GM18511 (cell line): Measurements from ENCODE around the gene SEC22A.
"Not testable (repeated sequence)": the region's sequence is repeated elsewhere in the genome, so short reads cannot be mapped to it uniquely, and the experiment has no call there.

Experiments
- ATAC-seq: cut with Tn5 transposase; IDR thresholded peaks from one replicate; pipeline ENCODE4 v1.9.1; 2021; ENCODE audit warnings: mild to moderate bottlenecking, moderate library complexity; ENCODE audit not compliant: unreplicated experiment

SEC22A gene

DNA sequence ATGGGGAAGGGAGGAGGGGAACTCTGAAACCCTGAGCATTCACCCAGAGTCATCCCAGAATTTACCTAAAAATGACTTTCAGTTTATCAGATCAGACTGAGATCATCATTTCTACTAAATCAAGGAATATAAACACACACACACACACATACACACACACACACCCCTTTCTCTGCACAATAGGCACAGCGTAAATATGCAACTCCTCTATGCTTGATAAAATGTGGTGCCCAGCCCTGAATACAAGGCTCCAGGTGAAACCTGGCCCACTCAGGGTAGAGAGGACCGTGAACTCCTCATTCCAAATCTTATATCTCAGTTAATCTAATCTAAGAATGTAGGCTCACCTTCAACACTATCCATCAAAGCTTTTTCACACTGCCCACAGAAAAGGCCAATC is 31.8 kb upstream of the SEC22A start:
- no peak for ATAC-seq

DNA sequence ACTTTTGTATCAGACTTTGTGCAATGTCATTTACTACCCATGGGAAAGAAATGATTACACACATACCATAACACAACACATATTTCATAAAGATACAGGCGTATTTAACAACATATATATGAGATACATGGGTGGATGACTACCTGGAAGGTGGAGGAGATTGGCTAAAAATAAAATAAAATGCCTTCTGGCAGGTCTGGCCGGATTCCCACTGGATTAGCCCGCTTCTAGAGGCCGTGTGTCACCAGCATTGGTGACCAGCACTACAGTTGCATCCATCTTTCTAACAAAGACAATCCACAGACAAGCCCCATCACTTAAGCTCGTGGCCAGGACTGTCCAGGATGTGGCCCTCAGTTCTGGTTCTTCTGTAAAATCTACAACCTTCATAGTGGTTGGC is 21.0 kb upstream of the SEC22A start:
- no peak for ATAC-seq

DNA sequence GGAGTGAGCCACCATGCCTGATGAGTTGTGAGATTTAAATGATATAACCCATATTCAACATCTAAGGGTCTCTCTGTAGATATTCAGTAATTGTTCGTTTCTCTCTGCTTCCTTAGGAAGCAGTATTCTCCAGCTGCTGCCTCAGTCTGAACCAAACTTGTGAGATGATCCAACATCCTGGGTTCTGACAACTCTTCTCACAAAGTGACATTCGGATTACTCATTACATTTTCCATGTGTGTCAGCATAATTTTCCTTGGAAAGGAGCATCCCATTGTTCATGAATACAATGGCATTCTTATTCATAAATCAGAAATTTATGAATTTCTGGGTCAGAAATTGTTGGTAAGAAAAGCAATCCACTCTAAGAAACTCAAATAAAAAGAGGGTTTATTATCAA is 15.0 kb upstream of the SEC22A start:
- no peak for ATAC-seq

DNA sequence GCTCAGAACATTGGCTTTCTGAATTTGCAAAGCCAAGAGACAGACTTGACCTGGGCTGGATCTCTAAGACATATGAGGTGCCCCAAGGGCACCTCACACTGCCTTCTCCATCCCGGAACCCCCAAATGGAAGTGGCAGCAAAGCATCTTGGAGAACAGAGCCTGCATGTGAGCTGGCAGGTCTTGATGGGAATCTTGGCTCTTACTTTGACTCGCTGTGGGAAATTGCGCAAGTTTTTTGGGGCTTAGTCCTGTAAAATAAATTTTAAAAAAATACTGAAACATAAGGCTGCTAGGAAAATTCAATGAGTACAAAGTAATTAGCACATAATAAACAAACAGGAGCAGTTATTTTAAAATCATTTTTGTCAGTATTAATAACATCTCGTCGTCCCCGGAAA is 13.7 kb upstream of the SEC22A start:
- no peak for ATAC-seq

DNA sequence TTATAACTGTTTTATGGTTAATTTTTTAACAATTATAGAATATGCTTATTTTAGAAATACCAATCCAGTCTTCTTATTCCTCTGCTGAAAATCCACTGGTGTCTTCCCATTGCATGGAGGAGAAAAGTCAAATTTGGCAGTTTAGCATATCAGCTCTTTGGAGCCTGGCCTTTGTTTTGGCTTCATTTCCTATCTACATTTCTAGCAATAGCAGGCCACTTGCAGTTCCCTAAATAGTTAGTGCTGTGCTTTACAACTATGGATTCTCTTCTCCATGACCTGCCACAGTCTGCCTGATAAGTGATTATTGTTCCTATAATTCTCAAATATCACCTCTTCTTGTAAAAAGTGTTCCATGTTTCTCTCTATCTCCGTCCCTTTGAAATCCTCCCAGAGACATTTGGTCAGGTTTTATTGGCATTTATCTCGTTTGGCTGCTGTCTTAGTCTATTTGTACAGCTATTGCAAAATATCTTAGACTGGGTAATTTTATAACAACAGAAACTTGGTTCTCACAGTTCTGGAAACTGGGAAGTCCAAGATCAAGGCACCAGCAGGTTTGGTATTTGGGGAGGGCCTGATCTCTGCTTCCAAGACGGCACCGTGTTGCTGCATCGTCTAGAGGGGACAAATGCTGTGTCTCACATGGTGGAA is 8.2 kb upstream of the SEC22A start:
- ATAC-seq, result no peak

DNA sequence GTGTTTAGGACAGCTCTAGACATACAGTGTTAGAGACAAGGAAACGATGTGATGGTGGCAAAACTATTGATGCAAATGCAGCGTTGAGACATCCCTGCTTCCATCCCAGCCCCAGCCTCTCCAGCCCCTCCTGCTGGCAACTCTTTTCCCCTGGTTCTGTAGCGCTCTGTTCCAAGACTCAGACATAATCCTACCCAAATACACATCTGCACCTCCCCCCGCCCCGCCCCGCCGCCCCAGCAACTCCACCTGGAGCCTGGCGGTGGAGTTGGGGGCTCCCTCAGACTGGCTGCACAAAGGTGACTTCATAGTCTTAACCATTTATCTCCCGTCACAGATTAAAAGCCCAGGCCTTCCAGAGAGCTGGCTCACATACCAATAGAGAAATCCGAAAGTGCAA is 7.2 kb upstream of the SEC22A start:
- no peak for ATAC-seq

DNA sequence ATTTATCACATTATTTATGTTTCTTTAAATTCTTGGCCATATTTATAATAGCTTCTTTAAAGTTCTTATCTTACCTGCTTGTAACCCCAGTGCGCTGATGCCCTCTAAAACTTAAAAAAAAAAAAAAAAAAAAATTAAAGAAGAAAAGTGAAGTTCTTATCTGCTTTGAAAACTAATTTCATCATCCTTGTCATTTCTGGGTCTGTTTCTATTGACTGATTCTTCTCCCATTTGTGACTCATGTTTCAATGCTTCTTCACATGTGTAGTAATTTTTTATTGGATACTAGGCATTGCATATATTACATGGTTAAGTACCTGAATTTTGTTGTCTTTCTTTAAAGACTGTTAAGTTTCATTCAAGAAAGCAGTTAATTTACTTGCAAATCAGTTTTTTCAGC is 3.4 kb upstream of the SEC22A start:
- no peak for ATAC-seq

DNA sequence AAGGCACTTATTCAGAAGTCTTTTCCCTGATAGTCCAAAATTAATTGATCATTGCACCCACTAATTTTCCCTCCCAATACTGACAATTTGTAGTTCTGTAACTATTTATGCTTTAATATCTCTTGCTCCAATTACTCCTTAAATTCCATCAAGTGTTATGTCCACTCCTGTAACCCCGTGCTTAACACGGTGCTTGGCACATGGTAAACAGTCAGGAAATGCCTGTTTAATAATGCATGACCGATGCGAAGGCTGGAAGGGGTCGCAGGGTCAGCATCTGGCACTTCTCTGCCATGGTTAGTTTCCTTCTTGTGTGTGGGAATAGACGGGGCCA is 553 bp upstream of the SEC22A start:
- no peak for ATAC-seq

DNA sequence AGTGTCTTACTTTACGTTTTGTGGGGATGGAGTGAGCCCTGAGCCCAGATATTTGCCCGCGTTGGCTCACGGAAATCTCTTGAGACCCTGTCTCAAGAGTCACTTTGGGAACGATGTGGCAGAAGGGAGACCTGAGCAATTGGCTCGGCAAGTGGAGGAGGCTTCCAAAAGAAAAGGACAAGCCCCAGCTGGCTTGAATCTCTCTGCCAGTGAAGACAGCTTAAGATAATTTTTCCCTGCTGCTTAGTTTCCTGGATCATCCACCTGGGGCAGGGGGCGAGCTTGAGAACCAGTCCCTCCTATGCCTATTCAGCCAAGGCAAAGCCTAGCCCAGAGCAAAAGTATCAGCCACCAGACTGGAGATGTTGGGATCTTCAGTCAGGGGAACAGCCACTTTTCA is 708 bp downstream of the SEC22A start:
- no peak for ATAC-seq

DNA sequence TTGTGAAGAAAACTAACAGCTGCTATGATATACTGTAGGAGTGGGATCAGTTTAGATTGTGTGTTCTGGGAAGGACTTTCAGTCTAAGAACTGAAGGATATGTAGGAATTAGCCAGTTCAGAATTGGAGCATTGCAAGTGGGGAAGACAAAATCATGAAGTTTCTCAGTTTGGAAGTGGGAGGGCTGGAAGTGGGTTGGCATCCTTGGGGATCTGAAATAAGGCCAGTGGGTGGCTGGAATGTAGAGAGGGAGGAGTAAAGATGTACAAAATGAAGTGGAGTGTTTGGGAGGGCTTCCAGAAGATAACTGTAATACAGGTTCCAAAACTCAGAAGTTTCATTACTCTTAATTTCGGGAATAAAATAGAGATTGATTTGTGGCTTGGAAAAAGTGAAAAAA is 17.2 kb downstream of the SEC22A start:
- ATAC-seq, result no peak

DNA sequence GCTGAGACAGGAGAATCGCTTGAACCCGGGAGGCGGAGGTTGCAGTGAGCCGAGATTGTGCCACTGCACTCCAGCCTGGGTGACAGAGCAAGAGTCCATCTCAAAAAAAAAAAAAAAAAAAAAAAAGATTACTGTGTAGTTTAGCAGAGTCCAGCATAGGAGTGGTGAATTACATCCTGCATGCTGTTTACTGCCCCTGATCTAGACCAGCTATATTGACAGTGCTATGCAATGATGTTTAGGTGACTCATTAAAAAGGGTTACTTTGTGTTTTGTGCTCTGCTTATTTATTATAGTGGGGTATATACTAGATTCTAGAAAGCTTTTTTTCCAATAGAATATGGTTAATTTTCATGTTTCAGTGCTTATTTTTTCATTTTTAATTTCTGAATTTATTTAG is 19.6 kb downstream of the SEC22A start:
- not testable (repeated sequence) for ATAC-seq

DNA sequence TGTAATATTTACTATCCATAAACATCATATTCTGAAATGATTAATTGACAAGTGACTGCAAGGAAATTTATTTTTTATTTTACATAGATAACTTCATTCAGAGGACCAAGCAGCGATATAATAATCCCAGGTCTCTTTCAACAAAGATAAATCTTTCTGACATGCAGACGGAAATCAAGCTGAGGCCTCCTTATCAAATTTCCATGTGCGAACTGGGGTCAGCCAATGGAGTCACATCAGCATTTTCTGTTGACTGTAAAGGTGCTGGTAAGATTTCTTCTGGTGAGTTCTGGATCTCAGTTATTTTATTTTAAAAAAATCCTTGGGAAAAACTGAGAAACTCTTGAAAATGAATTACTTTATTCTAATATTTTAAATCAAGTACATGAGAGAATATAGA is 23.3 kb downstream of the SEC22A start:
- no peak for ATAC-seq

DNA sequence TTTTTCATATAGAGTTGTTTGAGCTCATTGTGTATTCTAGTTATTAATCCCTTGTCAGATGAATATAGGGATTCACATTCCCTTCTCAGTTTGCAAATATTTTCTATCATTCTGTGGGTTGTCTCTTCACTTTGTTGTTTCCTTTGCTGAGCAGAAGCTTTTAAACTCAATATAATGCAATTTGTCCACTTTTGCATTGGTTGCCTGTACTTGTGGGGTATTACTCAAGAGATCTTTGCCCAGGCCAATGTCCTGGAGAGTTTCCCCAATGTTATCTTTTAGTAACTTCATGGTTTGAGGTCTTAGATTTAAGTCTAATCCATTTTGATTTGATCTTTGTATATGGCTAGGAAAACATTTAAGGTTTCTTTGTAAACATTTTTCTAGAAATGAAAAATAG is 24.8 kb downstream of the SEC22A start:
- ATAC-seq, result no peak

DNA sequence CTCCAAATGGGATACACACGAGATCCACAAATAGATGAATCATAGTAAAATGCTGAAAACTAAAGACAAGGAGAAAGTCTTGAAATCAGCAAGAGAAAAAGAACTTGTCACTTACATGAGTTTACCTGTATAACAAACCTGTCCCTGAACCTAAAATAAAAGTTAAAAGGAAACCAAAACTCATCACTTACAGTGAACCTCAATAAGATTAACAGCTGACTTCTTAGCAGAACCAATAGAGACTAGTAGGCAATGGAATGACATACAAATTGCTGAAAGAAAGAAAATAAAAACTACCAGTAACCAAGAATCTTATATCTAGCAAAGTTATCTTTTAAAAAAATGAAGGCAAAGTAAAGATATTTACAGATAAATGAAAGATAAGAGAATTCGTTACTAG is 27.4 kb downstream of the SEC22A start:
- ATAC-seq, result no peak

DNA sequence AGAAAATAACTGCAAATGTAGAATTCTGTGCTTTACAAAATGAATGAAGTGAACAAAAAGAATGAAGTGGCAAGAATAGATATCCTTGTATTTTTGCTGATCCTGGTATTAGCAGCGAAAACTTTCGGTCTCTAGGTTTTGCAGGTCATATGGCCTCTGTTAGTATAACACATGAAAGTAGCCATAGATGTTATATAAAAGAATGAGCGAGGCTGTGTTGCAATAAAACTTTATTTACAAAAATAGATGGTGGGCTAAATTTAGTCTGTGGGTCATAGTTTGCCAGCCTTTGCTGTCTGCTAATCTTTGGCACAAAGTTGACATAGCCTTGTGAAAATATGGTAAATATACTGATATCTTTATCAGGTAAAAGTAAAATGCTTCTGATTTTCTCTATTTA is 35.2 kb downstream of the SEC22A start:
- ATAC-seq, result no peak

DNA sequence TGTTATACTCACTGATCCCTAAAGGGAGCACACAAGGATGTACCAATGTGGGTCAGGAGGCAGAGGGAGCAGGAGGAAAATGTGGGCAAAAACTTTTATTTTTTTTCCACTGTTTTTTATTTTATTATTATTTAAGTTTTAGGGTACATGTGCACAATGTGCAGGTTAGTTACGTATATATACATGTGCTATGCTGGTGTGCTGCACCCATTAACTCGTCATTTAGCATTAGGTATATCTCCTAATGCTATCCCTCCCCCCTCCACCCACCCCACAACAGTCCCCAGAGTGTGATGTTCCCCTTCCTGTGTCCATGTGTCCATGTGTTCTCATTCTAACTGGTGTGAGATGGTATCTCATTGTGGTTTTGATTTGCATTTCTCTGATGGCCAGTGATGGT is 37.4 kb downstream of the SEC22A start:
- not testable (repeated sequence) for ATAC-seq

DNA sequence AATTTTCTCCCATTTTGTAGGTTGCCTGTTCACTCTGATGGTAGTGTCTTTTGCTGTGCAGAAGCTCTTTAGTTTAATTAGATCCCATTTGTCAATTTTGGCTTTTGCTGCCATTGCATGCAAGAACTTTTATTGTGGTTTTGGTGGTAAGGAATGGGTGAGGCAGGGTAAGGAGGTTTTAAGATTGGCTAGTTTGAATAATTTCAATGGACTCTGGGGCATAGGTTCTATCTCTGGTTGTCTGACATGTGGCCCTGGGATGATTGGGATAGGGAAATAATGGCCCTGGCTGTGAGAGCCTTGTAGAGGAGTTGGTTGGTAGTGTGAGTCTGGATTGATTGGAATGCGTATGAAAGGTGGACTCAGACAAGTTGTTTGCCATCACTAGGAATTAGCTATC is 38.0 kb downstream of the SEC22A start:
- ATAC-seq, result no peak

DNA sequence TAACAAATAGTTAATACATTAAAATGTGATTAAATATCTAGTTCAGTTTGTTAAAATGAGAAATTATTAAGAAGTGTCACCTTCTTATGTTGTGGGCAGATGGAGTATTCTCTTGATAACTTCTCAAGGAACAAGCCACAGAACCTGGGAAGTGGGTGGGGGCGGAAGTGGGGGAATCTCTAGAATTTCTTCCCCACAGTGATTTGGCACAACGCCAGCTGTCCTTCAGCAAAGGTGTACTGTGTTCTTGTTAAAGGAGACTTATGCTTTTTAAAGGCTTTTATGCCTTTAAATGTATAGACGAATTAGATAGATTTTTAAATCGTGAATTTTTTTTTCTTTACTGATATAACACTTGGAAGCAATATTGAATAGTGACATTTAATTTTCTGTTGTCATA is 42.4 kb downstream of the SEC22A start:
- no peak for ATAC-seq

DNA sequence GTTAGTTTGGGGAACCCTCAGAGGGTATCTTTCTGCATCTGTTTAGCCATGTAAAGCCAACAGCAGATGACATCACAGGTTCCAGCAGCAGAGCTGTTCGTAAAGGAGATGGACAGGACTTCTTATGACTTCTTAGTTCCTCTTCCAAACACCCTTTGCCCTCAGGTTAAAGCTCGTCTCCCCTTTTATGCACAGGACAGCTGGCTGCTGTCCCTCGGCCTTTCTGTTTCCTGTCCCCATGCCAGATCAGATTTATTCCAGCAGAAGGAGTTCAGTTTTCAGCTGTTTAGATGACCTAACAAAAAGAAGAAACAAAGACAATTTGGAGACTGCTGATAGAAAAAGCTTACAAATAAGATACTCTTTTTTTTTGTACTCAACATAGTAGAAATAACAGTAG is 45.1 kb downstream of the SEC22A start:
- ATAC-seq, result no peak

DNA sequence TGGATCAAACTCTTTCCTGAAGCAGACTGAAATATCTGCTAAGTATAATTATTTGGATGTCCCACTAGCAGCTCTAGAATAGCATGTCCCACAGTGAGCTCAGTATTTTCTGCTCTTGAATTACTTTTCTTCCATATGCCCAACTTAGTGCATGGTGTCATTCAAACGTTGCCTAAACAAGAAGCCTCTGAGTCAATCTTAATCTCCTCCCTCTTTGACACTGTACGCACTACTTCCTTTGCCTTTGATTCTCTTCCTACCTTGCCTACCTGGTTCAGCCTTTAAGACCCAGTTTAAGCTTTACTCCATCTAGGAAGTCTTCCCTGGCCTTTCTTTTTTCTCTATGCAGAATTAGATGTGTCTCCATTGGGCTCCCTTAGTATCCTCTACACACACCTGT is 54.5 kb downstream of the SEC22A start:
- no peak for ATAC-seq

DNA sequence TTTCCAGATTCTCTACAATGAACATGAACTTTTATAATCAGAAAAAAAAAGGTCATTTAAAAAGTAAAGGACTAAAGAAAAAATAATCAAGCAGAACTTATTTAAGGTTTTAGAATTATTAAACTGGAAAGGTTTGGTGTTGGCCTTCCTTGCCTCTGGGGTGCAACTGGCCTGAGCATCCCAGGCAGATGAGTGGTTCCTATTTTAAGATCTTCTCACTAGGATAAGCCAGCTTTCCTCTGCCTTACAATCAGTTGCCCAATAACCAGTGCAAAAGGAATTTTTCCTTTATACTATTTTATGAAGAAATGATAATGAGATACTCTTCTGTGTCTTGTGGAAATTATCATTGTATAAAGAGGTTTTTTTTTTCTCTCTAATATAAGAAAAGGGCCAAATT is 56.6 kb downstream of the SEC22A start:
- no peak for ATAC-seq

DNA sequence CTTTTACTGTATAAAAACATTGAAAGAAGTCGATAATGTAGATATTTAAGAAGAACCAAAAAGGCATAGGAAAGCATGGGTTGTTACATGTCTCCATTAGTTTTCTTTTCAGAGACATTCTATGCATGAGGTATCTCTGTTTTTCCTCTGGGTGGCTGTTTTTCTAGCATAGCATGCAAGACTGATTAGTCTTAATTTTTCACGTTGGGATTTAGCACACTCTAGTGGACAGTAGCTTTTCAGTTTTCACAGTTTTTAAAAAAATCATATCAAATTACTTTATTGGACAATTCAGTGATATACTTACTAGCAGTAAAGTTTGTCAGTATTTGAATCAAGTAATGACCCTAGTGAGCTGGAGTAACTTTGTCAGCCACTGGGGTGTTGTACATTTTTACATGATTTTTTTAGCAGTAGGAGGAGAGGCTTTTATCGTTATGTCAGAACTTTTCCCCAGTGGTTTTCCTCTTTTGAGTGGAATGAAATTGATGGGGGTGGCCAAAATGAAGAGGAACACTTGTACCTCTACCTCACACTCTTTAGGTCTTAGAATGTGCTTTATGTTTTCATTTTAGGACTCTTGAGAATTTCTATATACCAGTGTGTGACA is 57.2 kb downstream of the SEC22A start:
- ATAC-seq, result no peak

DNA sequence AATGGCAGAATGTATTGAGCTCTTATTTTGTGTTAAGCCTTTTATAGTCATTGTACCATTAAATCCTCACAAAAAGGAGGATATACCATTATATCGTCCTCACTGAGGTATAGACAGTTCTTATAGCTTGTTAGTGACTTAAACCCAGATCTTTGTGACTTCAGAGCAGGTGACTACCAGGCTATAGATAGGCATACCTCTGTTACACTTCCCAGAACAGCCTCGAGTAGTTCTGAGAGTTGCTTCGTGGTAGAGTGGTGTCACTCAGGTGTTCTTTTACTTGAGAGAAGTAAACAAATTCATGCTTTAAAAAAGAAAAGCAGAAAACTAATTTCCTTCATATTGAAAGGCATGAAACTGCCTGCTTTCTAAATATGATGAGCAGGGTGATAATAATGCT is 59.9 kb downstream of the SEC22A start:
- ATAC-seq, result no peak
